AG08395 (cell line): ENCODE data around the gene LRRN3.

Experiments used
- DNase-seq: peaks from one replicate; pipeline ENCODE4 v3.0.0; 2012; ENCODE audit warnings: mixed read lengths, low spot score

The LRRN3 gene

GRCh38 chr7:111172564-111173257 is 81.8 kb downstream of the LRRN3 start:
- no peak for DNase-seq

- no peak for DNase-seq
These were observed 82.6 kb downstream of the LRRN3 start for GRCh38 chr7:111173528-111173927.

- no peak for DNase-seq
These were observed 83.1 kb downstream of the LRRN3 start for GRCh38 chr7:111173990-111174389.

- no peak for DNase-seq
These were observed 83.6 kb downstream of the LRRN3 start for GRCh38 chr7:111174510-111174909.
